ENCODE measurements around the gene GLDC.

DNA sequence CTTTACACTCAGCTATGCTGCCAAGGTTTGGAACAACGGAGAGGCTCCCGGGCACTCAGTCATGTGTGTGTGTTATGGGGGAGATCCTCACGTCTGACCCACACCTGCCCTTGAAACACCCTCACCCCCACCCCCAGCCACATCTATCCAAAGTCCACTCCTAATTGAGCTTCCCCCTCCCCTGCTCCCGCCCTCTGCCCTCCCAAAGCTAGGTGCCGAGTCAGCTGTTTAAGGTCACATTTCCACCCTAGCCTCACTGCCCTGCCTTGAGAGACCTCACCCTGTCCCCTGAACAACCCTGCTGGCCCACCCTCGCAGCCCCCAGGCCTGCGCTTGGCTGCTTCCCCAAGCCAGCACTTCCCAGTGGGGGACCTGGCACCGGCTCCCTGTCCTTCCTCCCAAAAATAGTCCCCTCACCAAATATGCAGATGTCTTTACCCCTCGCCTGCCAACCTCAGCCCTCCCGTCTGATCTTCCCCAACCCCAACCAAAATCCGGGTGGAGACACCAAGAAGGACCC, 36.0 kb downstream of the GLDC start:
- TF ChIP-seq, protein P1, sequence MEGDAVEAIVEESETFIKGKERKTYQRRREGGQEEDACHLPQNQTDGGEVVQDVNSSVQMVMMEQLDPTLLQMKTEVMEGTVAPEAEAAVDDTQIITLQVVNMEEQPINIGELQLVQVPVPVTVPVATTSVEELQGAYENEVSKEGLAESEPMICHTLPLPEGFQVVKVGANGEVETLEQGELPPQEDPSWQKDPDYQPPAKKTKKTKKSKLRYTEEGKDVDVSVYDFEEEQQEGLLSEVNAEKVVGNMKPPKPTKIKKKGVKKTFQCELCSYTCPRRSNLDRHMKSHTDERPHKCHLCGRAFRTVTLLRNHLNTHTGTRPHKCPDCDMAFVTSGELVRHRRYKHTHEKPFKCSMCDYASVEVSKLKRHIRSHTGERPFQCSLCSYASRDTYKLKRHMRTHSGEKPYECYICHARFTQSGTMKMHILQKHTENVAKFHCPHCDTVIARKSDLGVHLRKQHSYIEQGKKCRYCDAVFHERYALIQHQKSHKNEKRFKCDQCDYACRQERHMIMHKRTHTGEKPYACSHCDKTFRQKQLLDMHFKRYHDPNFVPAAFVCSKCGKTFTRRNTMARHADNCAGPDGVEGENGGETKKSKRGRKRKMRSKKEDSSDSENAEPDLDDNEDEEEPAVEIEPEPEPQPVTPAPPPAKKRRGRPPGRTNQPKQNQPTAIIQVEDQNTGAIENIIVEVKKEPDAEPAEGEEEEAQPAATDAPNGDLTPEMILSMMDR (conservative IDR thresholded peaks at IDR 0.05): no peak
- TF ChIP-seq EZH2 (IDR thresholded peaks at IDR 0.05; ENCODE audit: low read depth): no peak
